Ectodermal cell (in vitro differentiated cells): ENCODE data around the gene FHIT.

Source experiments
- H3K27ac ChIP-seq: 2 replicates; pipeline ENCODE4 v1.7.0; 2013; ENCODE audit warnings: mild to moderate bottlenecking, low read depth, low read length; ENCODE audit not compliant: insufficient read depth, poor library complexity, severe bottlenecking
- H3K27me3 ChIP-seq: 2 replicates; pipeline ENCODE4 v1.7.0; 2013; ENCODE audit warnings: mild to moderate bottlenecking, low read length; ENCODE audit not compliant: insufficient read depth, control insufficient read depth, poor library complexity, severe bottlenecking
- H3K36me3 ChIP-seq: one replicate; pipeline ENCODE4 v1.7.0; 2013; ENCODE audit warnings: low read length; ENCODE audit not compliant: control insufficient read depth, insufficient read depth
- H3K4me1 ChIP-seq: one replicate; pipeline ENCODE4 v1.7.0; 2013; ENCODE audit warnings: low read length; ENCODE audit not compliant: control insufficient read depth, insufficient read depth
- H3K4me3 ChIP-seq: 2 replicates; pipeline ENCODE4 v1.7.0; 2013; ENCODE audit warnings: low read depth, low read length, control low read depth; ENCODE audit not compliant: insufficient read depth
- H3K9me3 ChIP-seq: 2 replicates; pipeline ENCODE4 v1.7.0; 2013; ENCODE audit warnings: mild to moderate bottlenecking, low read length, moderate library complexity; ENCODE audit not compliant: control insufficient read depth
- WGBS, 2 experiments: methylation state at CpG; one replicate each; pipeline ENCODE4 v1.1.7; 2013; ENCODE audit warnings: missing lambda C conversion rate in 2 of 2; 5-methylcytosine and 5-hydroxymethylcytosine counted together

The FHIT gene

GRCh38 chr3:60854791-60855190 lies 396.5 kb downstream of the FHIT start:
- 96 to 100% methylated on average over 1 of the region's 1 CpG for WGBS, 2 experiments
- H3K27me3 ChIP-seq = no peaks in the 10 kb centered on the region
- H3K4me3 ChIP-seq = no peak overlapping the region
- no peaks in the 10 kb centered on the region for H3K36me3 ChIP-seq
- H3K4me1 ChIP-seq = no peaks in the 10 kb centered on the region
- no peak overlapping the region for H3K27ac ChIP-seq
- H3K9me3 ChIP-seq = no peaks in the 10 kb centered on the region

GRCh38 chr3:60847791-60848190 lies 403.5 kb downstream of the FHIT start:
- Histone ChIP-seq H3K27ac (no peak overlapping the region), H3K4me3 (no peak overlapping the region), H3K36me3 (no peaks in the 10 kb centered on the region), H3K9me3 (no peaks in the 10 kb centered on the region), H3K27me3 (no peaks in the 10 kb centered on the region), H3K4me1 (no peaks in the 10 kb centered on the region)
- WGBS, 2 experiments = 70 to 100% methylated on average over 1 to 2 of the region's 2 CpGs

- no peaks in the 10 kb centered on the region for H3K9me3 ChIP-seq
- H3K27me3 ChIP-seq = no peaks in the 10 kb centered on the region
- no peaks in the 10 kb centered on the region for H3K36me3 ChIP-seq
- 84 to 90% methylated on average over 1 of the region's 1 CpG for WGBS, 2 experiments
- H3K27ac ChIP-seq = no peak overlapping the region
- no peak overlapping the region for H3K4me3 ChIP-seq
- H3K4me1 ChIP-seq = no peaks in the 10 kb centered on the region
Measured at GRCh38 chr3:60844256-60844655, 407.0 kb downstream of the FHIT start.

- no peaks in the 10 kb centered on the region for H3K4me1 ChIP-seq
- WGBS, 2 experiments = 92% methylated on average over 2 of the region's 2 CpGs
Measured at GRCh38 chr3:60841355-60841754, 409.9 kb downstream of the FHIT start.

GRCh38 chr3:60839246-60839645 lies 412.0 kb downstream of the FHIT start:
- no peak overlapping the region for H3K4me3 ChIP-seq
- H3K4me1 ChIP-seq = no peaks in the 10 kb centered on the region
- no peaks in the 10 kb centered on the region for H3K27me3 ChIP-seq
- H3K9me3 ChIP-seq = no peaks in the 10 kb centered on the region
- H3K27ac ChIP-seq = no peak overlapping the region
- 85 to 96% methylated on average over 2 to 3 of the region's 4 CpGs for WGBS, 2 experiments
- H3K36me3 ChIP-seq = no peaks in the 10 kb centered on the region

More at GRCh38 chr3:60841355-60841754, 409.9 kb downstream of the FHIT start:
- no peaks in the 10 kb centered on the region for H3K36me3 ChIP-seq
- no peaks in the 10 kb centered on the region for H3K9me3 ChIP-seq
- no peak overlapping the region for H3K27ac ChIP-seq
- H3K27me3 ChIP-seq = no peaks in the 10 kb centered on the region
- no peak overlapping the region for H3K4me3 ChIP-seq

- Histone ChIP-seq H3K27ac (no peak overlapping the region), H3K27me3 (no peaks in the 10 kb centered on the region), H3K36me3 (no peaks in the 10 kb centered on the region), H3K9me3 (no peaks in the 10 kb centered on the region), H3K4me1 (no peaks in the 10 kb centered on the region), H3K4me3 (no peak overlapping the region)
- WGBS, 2 experiments = 92 to 100% methylated on average over 2 to 5 of the region's 5 CpGs
Measured at GRCh38 chr3:60835796-60836195, 415.5 kb downstream of the FHIT start.

- H3K9me3 ChIP-seq = no peaks in the 10 kb centered on the region
- H3K27ac ChIP-seq = no peak overlapping the region
- WGBS, 2 experiments = 94 to 100% methylated on average over 1 of the region's 1 CpG
- no peak overlapping the region for H3K4me3 ChIP-seq
- H3K27me3 ChIP-seq = no peaks in the 10 kb centered on the region
- H3K4me1 ChIP-seq = no peaks in the 10 kb centered on the region
- no peaks in the 10 kb centered on the region for H3K36me3 ChIP-seq
Measured at GRCh38 chr3:60829058-60829457, 422.2 kb downstream of the FHIT start.

GRCh38 chr3:60827666-60828065 lies 423.6 kb downstream of the FHIT start:
- no peaks in the 10 kb centered on the region for H3K36me3 ChIP-seq
- H3K27ac ChIP-seq = no peak overlapping the region
- no peaks in the 10 kb centered on the region for H3K4me1 ChIP-seq
- H3K27me3 ChIP-seq = no peaks in the 10 kb centered on the region
- whole genome bisulfite sequencing, 2 experiments = 98 to 100% methylated on average over 1 of the region's 1 CpG
- no peak overlapping the region for H3K4me3 ChIP-seq
- no peaks in the 10 kb centered on the region for H3K9me3 ChIP-seq

- Histone ChIP-seq H3K9me3 (no peaks in the 10 kb centered on the region), H3K4me3 (no peak overlapping the region), H3K27me3 (no peaks in the 10 kb centered on the region), H3K4me1 (no peaks in the 10 kb centered on the region), H3K36me3 (no peaks in the 10 kb centered on the region), H3K27ac (no peak overlapping the region)
- WGBS, 2 experiments = 92 to 94% methylated on average over 6 of the region's 6 CpGs
Measured at GRCh38 chr3:60826511-60826910, 424.7 kb downstream of the FHIT start.

- no peaks in the 10 kb centered on the region for H3K27me3 ChIP-seq
- 83 to 93% methylated on average over 2 of the region's 2 CpGs for WGBS, 2 experiments
- H3K4me3 ChIP-seq = no peak overlapping the region
- H3K9me3 ChIP-seq = no peaks in the 10 kb centered on the region
- H3K27ac ChIP-seq = no peak overlapping the region
- H3K4me1 ChIP-seq = no peaks in the 10 kb centered on the region
- no peaks in the 10 kb centered on the region for H3K36me3 ChIP-seq
Measured at GRCh38 chr3:60812502-60812901, 438.8 kb downstream of the FHIT start.

GRCh38 chr3:60810881-60811280 lies 440.4 kb downstream of the FHIT start:
- no peak overlapping the region for H3K27ac ChIP-seq
- no peaks in the 10 kb centered on the region for H3K4me1 ChIP-seq
- H3K9me3 ChIP-seq = no peaks in the 10 kb centered on the region
- WGBS, 2 experiments = 71 to 75% methylated on average over 4 of the region's 4 CpGs
- H3K27me3 ChIP-seq = no peaks in the 10 kb centered on the region
- H3K4me3 ChIP-seq = no peak overlapping the region
- no peaks in the 10 kb centered on the region for H3K36me3 ChIP-seq
